Measurements from ENCODE around the gene MTMR10.
A peak's percentile ranks its signal among the peaks of the same experiment; 100 is the strongest.

Gene MTMR10, protein sequence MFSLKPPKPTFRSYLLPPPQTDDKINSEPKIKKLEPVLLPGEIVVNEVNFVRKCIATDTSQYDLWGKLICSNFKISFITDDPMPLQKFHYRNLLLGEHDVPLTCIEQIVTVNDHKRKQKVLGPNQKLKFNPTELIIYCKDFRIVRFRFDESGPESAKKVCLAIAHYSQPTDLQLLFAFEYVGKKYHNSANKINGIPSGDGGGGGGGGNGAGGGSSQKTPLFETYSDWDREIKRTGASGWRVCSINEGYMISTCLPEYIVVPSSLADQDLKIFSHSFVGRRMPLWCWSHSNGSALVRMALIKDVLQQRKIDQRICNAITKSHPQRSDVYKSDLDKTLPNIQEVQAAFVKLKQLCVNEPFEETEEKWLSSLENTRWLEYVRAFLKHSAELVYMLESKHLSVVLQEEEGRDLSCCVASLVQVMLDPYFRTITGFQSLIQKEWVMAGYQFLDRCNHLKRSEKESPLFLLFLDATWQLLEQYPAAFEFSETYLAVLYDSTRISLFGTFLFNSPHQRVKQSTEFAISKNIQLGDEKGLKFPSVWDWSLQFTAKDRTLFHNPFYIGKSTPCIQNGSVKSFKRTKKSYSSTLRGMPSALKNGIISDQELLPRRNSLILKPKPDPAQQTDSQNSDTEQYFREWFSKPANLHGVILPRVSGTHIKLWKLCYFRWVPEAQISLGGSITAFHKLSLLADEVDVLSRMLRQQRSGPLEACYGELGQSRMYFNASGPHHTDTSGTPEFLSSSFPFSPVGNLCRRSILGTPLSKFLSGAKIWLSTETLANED

DNA sequence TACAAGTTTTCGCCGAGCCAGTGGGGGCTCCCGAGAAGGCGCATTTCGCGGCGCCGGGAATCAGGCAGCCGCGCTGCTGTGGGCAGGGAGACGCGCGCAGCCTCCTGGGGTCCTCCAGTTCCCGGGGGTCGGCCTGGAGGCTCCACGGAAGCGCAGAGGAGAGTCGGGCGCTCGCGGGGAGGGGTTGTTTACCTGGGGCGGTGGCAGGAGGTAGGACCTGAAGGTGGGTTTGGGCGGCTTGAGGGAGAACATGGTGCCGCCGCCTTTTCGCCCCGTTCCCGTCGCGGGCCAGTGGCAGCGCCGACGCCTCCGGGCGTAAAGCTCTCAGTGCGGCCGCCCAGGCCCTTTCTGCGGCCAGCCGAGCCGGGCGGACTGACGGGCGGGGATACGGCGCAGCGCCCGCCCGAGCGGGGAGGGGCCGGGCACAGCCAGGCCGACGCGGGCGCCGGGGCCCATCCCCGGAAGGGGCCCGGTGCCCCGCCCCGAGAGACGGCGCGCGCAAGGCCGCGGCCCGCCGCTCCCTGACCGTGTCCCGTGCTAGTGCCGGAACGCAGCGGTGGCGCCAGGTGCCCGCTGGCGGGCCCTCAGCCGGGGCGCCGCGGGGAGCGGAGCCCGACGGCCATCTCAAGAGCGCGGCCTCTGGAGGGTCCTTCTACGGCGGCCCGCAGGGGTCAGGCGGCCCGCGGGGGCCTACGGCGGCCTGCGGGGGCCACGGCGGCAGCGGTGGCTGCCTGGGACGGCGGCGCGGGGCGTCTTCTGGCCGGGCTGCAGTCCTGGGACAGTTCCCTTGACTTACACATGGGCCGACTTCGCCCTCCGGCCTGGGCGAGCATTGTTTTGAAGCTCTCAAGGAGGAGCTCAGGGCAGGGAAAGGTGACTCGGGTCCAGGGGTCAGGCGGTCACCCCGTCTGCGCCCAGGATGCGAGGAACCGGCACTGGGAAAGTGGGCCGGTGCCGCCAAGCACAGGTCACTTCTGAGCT, at the start of gene MTMR10:
Gene MTMR10 (minus strand): TSS at position 374 of the 981 bp plus-strand sequence. CDS start 122 bp downstream, at position 252.
- TF ChIP-seq, protein P1, sequence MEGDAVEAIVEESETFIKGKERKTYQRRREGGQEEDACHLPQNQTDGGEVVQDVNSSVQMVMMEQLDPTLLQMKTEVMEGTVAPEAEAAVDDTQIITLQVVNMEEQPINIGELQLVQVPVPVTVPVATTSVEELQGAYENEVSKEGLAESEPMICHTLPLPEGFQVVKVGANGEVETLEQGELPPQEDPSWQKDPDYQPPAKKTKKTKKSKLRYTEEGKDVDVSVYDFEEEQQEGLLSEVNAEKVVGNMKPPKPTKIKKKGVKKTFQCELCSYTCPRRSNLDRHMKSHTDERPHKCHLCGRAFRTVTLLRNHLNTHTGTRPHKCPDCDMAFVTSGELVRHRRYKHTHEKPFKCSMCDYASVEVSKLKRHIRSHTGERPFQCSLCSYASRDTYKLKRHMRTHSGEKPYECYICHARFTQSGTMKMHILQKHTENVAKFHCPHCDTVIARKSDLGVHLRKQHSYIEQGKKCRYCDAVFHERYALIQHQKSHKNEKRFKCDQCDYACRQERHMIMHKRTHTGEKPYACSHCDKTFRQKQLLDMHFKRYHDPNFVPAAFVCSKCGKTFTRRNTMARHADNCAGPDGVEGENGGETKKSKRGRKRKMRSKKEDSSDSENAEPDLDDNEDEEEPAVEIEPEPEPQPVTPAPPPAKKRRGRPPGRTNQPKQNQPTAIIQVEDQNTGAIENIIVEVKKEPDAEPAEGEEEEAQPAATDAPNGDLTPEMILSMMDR (IDR thresholded peaks at IDR 0.05; ENCODE audit: extremely low read depth, missing control alignments) = no peak
- peak; percentile 96 for DNase-seq (ENCODE audit: low spot score)

DNA sequence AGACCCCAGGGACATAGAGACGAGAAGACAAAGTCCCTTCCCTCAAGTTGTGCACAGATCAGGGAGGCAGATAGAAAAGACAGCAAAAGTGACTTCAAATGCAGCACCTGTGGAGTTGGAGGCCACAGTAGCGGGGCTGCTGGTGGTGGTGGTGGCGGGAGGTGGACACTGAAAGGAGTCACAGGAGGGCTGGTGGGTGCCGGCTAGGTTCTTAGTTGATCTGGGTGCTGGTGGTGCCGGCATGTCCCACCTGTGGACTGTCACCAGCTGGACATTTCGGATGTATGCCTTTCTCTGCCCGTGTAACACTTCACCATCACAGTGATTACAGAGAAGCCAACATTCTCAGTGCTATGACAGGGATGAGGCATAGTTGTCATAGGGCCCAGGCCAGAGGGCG, 49.2 kb upstream of the MTMR10 start:
- TF ChIP-seq, protein P1 (IDR thresholded peaks at IDR 0.05; ENCODE audit: extremely low read depth, missing control alignments) = no peak
- no peak for DNase-seq (ENCODE audit: low spot score)

DNA sequence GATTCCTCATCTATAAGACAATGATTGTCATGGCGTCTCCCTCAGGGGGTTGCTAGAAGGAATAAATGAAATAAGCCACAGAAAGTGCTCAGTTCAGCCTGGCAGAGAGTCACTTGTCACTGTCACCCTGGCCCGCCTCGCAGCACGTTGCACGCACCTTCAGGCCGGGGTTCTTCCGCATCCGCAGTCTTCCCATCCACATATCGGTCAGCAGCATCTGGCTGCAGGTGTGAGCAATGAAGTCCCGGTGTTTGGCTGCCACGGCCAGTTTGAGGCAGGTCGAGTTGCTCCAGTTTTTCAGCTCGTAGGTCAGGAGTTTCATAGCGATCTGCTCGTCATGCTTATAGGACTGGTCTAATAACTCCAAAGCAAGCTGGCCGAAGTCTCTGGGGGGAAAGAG, 48.5 kb upstream of the MTMR10 start:
- DNase-seq (ENCODE audit: low spot score) = no peak
- TF ChIP-seq, protein P1 (IDR thresholded peaks at IDR 0.05; ENCODE audit: extremely low read depth, missing control alignments) = no peak

DNA sequence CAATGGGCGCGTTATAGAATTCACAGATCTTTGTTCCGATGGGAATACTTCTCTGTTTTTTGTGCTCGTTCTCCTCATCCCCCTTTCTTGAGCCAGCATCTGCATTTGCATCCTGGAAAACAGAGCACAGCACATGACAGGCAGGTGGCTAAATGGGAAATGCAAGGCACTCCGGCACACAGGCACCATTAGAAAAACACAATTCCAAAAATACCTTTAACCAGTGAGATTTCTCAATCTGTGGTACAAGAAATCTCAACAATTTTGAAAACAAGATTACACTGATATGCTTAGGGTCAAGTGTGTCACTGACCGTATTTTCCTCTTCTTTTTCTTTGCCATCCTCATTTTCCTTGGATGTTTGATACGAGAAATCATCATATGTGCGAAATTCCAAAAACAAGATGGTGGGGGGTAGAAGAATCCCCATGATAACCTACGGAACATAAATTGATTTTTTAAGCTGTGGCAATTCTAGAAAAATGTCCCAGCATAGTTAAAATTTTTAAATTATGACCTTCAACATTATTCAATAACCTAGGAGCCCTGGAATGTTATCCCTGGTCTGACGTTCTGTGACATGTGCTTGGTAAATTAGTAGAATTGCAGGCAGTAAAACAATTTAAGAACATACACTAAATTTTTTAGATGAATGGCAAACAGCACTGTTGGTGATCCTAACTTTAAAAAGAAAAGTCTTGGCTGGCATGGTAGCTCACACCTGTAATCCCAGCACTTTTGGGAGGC, 46.5 kb upstream of the MTMR10 start:
- DNase-seq (ENCODE audit: low spot score) = no peak
- TF ChIP-seq, protein P1 (IDR thresholded peaks at IDR 0.05; ENCODE audit: extremely low read depth, missing control alignments) = no peak

DNA sequence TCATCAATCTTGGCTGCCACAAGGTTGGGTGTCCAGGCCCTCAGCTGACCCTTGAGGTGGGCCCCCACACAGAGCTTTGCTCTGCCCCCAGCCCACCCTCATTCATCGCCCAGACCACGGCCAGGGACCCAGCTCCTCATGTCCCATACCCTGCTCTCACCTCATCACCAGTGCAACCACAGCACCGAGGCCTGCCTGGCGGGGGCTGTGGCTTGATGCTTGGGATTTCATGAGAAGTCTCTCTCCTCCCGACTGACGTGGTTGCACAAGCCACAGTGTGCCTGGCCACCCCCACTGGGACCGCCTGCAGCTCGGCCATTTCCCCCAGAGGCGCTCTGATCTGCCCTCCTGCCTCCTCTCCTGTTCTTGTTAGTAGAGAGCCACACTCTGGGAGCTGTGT, 45.4 kb upstream of the MTMR10 start:
- DNase-seq (ENCODE audit: low spot score) = no peak
- TF ChIP-seq, protein P1 (IDR thresholded peaks at IDR 0.05; ENCODE audit: extremely low read depth, missing control alignments) = no peak

DNA sequence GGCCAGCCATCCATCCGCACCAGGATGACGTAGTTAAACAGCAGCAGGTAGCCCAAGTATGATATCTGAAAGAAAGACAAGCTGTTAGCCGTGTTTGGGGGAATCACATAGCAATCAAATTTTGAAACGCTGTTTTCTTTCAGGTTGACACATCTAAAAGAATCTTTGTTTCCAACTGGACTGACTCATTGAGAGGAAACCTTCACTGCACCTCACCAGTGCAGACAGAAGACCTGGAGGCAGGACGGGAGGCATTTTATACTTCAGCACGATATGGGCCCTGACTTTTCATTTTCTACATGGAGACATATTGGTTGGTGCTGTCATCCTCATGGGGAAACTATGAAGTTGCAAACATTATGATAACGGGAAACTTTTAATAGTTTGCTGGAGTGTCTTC, 44.2 kb upstream of the MTMR10 start:
- TF ChIP-seq, protein P1 (IDR thresholded peaks at IDR 0.05; ENCODE audit: extremely low read depth, missing control alignments) = no peak
- no peak for DNase-seq (ENCODE audit: low spot score)
